Measurements from ENCODE around the gene PTPRN2.
"Not testable (repeated sequence)": the region's sequence is repeated elsewhere in the genome, so short reads cannot be mapped to it uniquely, and the experiment has no call there.

The PTPRN2 gene

DNA sequence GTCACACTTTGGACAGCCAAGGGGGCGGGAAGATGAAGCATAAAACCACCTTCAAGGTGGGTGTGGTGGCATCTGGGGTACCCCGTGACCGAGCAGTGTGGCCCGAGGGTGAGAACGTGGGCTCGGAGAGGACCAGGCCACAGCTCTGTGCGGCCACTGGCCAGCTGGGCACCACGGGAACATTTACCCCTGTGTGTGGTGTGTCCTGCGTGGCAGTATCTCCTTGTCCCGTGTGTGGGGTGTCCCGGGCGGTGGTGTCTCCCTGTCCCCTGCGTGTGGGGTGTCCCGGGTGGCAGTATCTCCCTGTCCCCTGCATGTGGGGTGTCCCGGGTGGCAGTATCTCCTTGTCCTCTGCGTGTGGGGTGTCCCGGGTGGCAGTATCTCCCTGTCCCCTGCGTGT lies 680.5 kb downstream of the PTPRN2 start:
- DNase-seq, result no peak

DNA sequence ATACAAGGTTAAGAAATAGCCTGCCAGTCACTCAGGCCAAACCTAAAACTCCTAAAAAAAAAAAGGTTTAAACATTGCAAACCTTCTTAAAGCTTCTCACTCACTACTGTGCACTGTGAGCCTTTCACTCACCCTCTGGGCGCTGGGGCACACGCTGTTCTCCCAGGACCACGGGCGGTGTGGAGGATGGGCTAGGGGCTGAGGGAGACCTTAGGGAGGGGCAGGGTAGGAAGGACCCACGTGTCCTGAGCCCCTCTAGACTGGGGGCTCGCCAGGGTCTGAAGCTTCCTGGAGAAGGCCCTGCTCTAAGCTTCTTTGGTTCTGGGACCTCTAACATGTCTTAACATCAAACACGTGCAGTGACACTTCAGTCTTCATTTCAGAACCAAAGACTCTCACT lies 681.0 kb downstream of the PTPRN2 start:
- DNase-seq, result no peak
- in situ Hi-C loops (cut with HindIII; ENCODE audit: low pct_ligation_motif_present, low pct_unique_long_range_greater_than_20kb, low sequenced_read_pairs), result no loop called here

More for the DNA sequence above, 680.5 kb downstream of the PTPRN2 start:
- in situ Hi-C loops (cut with HindIII; ENCODE audit: low pct_ligation_motif_present, low pct_unique_long_range_greater_than_20kb, low sequenced_read_pairs), result no loop called here

DNA sequence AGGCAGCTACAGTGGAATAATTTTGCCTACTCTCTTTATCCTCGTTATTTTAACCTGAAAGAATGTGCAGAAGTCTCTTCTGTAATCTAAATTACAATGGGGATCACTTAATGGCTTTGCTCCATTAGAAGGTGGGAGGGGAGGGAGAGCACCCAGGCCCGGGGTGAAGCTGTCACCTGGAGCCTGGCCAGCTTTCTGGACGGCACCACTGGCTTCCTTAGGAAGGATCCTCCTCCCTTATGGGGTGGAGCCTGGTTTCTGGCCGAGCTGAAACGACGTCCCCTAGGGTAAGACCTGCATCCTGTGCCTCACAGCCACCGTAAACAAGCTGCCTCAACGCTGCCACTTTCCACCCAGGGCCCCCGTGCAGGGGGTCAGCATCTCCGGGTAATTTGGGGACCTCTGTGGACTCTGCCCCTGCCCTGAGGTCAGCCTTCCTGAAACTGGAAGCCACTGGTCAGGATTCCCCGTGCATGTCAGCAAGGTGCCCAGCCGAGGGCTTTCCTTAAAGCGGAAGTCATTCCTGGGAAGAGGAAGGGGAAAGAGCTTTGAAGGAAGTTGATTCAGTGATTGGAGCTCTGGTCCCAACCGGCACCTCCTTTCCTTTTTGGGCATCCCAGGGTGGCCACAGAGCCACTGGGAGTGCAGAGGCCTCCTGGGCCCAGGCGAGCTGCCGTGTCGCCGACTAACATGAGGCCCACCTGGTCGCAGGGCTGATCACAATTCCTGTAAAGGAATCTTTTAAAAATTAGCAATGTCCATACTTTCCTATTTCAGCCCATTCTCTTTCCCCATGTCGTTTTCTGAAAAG lies 681.8 kb downstream of the PTPRN2 start:
- DNase-seq, result no peak
- in situ Hi-C loops (cut with HindIII; ENCODE audit: low pct_ligation_motif_present, low pct_unique_long_range_greater_than_20kb, low sequenced_read_pairs), result no loop called here

DNA sequence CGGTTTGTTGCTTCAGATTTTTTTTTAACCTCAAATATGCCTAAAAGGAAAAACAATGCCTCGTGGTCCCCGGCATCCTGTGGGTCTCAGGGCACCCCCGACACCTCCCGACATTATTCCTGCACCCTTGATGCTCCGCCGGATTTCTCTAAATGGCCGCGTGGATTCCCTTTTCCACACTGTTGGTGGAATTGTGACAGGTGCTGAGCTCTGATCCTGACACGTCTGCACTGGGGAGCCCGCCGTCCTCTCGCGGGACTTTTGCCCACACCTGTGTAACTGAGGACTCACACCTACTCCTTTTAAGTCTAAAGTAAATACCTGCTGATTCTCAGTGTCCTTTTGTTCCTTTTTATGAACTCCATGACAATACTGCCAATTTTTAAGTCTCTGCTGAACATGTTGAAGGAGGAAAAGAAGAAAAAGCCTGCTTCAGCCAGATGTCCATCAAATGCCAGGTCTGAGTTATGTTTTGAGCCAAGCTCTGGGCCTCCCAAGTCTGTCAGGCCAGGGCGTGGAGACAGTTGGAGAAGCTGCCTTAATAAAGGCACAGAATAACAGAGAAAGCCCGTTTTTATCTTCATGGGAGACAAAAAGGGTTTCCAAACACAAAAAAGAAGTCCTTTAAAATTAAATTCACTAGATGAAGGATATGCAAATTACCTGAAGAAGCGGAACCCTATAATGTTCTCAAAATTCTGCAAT lies 682.6 kb downstream of the PTPRN2 start:
- DNase-seq, result no peak
- in situ Hi-C loops (cut with HindIII; ENCODE audit: low pct_ligation_motif_present, low pct_unique_long_range_greater_than_20kb, low sequenced_read_pairs), result no loop called here

DNA sequence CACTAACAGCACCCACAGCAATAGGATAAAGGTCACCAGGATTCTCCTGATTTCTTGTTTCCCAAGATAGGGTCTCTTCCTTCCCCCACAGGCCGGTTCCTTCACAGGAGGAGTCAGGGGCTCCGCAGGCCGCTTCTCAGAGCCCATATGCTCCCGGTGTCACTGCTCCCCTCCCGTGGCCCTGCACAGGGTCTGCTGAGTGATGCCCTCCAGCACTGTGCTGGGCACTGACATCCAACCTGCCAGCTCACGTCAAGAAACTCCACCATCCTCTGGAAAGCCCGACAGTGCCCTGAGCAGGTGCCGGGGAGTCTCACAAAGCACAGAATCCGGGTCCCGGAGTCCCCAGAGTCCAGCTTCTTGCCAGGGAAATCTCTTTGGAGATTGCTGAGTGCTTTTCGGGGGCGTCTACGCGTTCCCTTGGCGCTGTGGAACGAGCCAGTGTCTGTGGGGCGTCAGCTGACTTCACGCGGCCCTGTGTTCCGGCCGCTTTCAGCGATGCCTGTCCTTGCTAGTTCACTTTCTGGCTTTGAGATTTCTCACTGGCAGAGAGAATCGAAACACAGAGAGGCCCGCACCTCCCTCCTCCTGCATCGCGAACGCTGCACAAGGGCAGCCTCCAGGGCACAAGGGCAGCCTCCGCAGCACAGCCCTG lies 683.3 kb downstream of the PTPRN2 start:
- no peak for DNase-seq
- in situ Hi-C loops (cut with HindIII; ENCODE audit: low pct_ligation_motif_present, low pct_unique_long_range_greater_than_20kb, low sequenced_read_pairs), result no loop called here

DNA sequence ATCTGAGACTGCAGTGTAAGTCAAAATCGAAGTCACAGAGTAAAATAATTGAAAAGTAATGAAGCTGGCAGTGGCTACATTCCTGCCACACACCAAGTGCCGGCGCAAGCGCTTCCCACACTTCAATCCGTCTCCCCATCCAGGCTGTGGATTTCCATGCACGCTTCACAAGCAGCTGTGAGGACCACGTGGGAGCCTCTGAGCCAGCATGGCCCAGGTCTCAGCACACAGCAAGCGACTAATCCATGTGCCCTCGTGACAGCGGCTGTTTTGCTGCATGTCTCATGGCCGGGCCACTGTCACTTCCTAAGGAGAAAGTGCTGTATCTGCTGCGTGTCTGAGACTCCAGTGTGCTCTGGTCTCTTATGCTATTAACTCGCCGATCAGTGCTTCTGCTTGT lies 683.9 kb downstream of the PTPRN2 start:
- DNase-seq, result no peak
- in situ Hi-C loops (cut with HindIII; ENCODE audit: low pct_ligation_motif_present, low pct_unique_long_range_greater_than_20kb, low sequenced_read_pairs), result no loop called here

DNA sequence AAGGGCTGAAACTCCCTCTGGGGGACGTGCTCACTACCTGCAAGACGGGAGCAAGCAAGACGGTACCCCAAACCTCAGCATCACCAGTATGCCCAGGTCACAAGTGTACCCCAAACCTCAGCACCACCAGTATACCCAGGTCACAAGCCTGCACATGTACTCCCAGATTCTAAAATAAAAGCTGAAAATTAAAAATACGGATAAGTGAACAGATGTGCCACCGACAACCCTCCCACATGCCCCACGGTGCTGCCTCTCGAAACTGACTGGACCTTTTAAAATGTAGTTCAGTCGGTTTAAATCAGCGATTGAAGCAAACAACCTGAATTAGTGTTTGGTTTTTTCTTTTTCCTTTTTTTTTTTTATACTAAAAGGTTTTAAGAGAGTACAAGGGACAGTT lies 684.3 kb downstream of the PTPRN2 start:
- no peak for DNase-seq
- in situ Hi-C loops (cut with HindIII; ENCODE audit: low pct_ligation_motif_present, low pct_unique_long_range_greater_than_20kb, low sequenced_read_pairs), result no loop called here

DNA sequence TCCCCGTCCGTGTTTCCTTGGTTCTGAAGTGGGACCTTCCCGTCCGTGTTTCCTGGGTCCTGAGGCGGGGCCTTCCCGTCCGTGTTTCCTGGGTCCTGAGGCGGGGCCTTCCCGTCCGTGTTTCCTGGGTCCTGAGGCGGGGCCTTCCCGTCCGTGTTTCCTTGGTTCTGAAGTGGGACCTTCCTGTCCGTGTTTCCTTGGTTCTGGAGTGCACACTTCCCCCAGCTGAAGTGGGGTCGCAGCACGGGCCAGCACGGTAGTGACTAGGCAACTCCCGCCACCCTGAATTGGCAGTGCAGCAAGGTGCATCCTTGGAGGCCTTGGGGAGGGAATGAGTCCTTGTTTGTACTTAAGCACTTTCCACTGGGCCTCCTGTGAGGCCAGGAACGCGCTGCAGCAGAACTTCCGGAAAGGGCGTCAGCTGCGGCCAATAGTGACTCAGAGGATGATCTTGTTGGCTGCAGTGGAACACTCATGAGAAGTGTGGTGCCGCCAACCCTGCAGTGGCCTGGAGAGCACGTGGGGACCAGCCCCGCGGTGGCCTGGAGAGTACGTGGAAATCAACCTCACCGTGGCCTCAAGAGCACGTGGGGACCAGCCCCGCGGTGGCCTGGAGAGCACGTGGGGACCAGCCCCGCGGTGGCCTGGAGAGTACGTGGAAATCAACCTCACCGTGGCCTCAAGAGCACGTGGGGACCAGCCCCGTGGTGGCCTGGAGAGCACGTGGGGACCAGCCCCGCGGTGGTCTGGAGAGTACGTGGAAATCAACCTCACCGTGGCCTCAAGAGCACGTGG lies 685.6 kb downstream of the PTPRN2 start:
- DNase-seq; in situ Hi-C loops (cut with HindIII; ENCODE audit: low pct_ligation_motif_present, low pct_unique_long_range_greater_than_20kb, low sequenced_read_pairs): not testable (repeated sequence)

DNA sequence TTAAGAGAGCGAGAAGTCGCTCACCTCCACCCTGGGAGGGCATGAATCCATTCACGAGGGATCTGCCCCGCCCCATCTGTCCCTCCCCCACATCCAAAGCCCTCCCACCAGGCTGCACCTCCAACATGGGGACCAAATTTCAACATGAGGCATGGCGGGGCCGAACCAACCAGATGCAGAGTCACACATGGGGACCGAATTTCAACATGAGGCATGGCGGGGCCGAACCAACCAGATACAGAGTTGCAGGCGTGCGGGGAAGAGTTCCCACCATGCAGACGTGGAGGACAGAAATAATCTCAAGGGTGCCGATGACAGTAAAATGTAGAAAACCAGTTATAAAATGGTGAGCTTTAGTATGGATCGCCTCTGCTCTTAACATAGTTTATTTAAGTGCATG lies 686.5 kb downstream of the PTPRN2 start:
- in situ Hi-C loops (cut with HindIII; ENCODE audit: low pct_ligation_motif_present, low pct_unique_long_range_greater_than_20kb, low sequenced_read_pairs), result no loop called here
- no peak for DNase-seq

DNA sequence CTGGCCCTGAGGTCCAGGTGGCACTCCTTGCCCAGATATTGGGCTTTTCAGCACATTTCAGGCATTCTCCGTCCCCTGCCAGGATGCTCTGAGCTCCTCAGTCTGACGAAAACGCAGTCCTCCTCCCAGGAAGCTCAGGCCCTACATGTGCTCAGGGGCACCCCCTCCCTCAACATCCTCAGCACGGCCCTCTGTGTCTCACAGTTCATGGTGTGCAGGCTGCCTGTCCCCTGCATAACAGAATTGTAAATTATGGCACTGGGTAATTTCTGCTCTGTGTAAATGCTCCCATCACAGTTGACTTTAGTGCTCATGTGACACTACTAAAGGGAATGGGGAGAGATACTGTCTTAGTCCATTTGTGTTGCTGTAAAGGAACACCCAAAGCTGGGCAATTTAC lies 687.1 kb downstream of the PTPRN2 start:
- in situ Hi-C loops (cut with HindIII; ENCODE audit: low pct_ligation_motif_present, low pct_unique_long_range_greater_than_20kb, low sequenced_read_pairs), result no loop called here
- DNase-seq, result no peak

DNA sequence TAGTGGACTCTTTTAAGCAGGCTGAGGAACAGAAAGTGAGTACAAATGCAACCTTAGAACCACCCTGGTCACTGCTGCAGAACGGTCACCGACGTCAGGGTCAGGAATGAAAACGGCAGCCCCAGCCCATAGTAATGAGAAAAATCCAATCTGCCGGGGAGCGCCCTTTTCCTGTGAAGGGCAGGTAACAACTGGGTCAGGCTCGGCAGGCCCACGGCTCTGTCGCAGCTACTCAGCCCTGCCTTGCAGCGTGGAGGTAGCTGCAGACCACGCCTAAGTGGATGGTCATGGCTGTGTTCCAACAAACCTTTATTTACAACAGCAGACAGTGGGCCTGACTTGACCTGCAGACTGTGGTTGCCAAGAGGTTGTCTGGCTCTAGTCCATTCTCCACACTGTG lies 687.6 kb downstream of the PTPRN2 start:
- in situ Hi-C loops (cut with HindIII; ENCODE audit: low pct_ligation_motif_present, low pct_unique_long_range_greater_than_20kb, low sequenced_read_pairs), result no loop called here

DNA sequence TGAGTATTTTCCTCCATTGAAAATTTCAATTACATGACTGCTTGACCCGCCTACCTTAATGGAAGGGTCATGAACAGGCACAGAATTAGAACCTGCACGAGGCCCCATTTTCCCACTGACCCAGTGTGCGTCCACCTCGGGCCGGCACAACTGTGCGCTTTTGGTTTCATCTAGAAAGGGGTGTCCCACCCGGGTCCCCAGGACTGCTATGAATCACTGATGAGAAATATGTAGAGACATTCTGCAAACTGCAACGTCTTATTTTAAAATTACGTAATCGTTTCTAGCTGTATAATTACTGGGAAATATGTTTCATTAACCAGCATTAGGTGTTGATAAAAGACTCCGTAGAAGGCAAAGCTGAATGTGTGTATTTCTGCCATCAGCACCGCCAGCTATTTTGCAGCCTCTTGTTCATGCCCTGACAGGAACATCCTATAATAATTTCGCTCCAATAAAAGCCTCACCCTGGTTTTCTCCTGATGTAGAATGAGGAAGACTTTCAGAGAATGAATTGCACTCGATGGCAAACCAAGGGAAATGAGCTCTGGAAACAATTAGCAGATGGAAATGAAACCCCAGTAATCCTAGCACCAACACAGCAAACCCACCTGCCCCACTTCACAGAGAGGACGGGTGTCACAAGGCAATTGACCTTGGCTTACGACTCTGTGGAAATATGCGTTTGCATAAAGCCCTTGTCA lies 688.7 kb downstream of the PTPRN2 start:
- in situ Hi-C loops (cut with HindIII; ENCODE audit: low pct_ligation_motif_present, low pct_unique_long_range_greater_than_20kb, low sequenced_read_pairs), result no loop called here
- no peak for DNase-seq

More for the DNA sequence above, 687.6 kb downstream of the PTPRN2 start:
- DNase-seq, result no peak

DNA sequence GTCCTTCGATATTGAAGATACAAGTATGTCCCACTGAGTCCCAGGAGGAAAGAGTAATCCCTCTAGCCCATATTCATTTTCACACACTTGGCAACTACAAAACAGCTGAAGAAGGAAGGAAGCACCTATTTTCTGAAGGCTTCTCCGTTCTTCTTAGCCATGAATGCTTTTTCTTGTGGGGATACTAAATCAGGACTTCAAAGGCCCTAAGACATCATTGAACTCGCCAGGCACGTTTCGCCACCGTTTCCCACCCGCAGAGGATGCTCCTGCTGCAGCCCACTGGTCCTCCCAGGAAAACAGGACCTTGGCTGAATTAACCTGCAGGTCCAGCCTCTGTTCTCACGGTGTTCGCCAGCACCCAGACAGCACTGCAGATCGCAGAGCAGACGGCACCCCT lies 689.4 kb downstream of the PTPRN2 start:
- in situ Hi-C loops (cut with HindIII; ENCODE audit: low pct_ligation_motif_present, low pct_unique_long_range_greater_than_20kb, low sequenced_read_pairs), result no loop called here
- no peak for DNase-seq

DNA sequence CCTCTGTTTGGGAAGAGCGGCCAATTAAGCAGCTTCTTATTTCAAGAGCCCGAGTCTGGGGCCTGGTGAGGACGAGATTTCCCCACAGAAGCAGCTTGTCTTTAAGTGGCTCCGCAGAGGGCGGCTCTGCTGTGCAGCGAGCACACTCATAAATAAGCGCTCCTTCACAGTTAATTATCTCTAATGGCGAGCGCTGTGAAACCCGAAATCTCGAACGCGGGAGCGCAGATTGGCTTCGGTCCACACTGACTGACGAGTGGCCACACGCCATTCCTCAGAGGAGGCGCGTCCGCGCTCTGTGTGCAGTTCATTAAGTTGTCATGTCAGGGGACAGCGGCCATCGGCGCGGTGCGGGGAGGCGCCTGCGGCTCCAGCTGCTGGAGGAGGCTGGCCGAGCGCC lies 689.9 kb downstream of the PTPRN2 start:
- in situ Hi-C loops (cut with HindIII; ENCODE audit: low pct_ligation_motif_present, low pct_unique_long_range_greater_than_20kb, low sequenced_read_pairs), result no loop called here
- no peak for DNase-seq

DNA sequence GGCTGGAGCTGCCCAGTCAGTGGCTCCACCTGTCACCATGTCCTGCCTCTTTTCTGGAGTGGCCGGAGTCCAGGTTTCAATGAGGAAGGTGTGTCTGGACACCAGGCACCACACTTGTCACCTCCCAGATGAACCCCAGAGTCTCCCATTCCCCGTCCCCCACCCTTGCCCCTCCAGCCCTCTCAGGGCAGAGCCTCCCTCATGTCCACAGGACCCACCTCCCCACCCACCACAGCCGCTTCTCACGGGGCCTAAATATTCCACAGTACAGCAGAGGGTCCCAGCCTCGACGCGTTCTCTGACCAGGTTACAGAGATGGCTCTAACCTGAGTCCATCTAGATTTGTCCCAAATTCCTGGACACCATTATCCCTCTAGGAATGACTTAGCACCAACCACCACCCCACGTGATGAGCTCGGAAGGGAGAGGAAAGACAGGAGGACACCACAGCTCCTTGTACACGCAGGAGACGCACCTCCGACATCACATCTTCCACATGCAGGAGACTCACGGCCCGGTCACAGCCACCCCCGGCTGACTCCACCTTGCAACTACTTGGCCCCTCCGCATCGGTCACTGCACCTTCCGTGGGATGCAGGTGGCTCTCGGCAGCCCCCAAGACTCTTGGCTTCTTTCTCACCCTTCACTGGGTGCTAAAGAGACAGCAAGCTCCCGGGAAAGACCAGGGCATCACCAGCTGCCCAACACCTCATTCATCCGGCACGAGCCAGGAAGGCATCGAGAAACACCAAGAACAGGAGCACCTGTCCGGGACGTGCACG lies 690.7 kb downstream of the PTPRN2 start:
- no peak for DNase-seq
- in situ Hi-C loops (cut with HindIII; ENCODE audit: low pct_ligation_motif_present, low pct_unique_long_range_greater_than_20kb, low sequenced_read_pairs), result no loop called here

DNA sequence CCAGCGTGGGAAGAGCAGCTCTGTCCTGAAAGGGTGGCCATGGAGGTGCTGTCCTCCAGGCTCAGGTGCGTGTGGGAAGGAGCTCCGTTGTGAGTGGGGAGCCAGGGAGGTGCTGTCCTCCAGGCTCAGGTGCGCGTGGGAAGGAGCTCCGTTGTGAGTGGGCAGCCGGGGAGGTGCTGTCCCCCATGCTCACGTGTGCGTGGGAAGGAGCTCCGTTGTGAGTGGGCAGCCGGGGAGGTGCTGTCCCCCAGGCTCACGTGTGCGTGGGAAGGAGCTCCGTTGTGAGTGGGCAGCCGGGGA lies 691.3 kb downstream of the PTPRN2 start:
- in situ Hi-C loops (cut with HindIII; ENCODE audit: low pct_ligation_motif_present, low pct_unique_long_range_greater_than_20kb, low sequenced_read_pairs); DNase-seq: not testable (repeated sequence)

DNA sequence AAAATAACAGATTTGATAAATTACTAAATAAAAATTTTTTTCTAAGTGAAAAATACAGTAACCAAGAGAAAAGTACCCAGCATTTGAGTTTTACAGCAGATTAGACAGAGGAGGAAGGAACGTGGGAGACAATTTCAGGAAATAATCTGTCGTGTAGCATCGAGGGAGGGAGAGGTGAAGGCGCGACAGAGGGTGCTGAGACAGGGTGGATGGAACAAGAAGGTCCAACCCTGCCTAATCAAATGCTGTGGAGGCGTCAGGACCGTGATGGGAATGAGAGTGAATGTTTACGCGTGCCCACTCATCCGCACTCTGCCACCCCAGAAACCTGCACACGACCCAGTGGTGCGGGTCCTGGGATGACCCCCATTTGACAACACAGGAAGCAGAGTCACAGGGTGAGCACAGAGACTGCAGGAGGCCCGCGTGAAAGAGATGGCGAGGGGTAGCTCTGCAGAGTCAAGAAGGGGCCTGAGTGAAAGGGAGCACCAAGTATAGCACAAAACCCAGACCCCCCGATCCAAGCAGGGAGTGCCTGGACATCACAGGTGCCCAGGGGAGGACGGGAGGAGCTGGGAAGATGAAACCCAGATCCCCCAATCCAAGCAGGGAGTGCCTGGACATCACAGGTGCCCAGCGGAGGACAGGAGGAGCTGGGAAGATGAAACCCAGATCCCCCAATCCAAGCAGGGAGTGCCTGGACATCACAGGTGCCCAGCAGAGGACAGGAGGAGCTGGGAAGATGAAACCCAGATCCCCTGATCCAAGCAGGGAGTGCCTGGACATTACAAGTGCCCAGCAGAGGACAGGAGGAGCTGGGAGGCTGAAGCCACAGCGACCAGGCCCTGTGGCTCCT lies 691.9 kb downstream of the PTPRN2 start:
- in situ Hi-C loops (cut with HindIII; ENCODE audit: low pct_ligation_motif_present, low pct_unique_long_range_greater_than_20kb, low sequenced_read_pairs), result no loop called here
- DNase-seq, result no peak

Data from ACHN (cell line).